ENCODE data around the gene YARS1. TPM values are rescaled to one million over a fixed set of nuclear protein-coding genes. Genes with fewer than 3 reads are reported as not detected.
A peak's percentile ranks its signal among the peaks of the same experiment; 100 is the strongest.

Gene YARS1
- total and polyA plus RNA-seq, 2 experiments from 2014 or later = 135 to 179 TPM

GRCh38 chr1:32741413-32742198 is 75.6 kb downstream of the YARS1 start:
- H3K4me2 ChIP-seq (ENCODE audit: unreplicated experiment) = peak overlapping the region; percentile 75
- H3K4me3 ChIP-seq = peak overlapping the region; percentile 84
- H3K27me3 ChIP-seq (replicated peaks; ENCODE audit: insufficient read depth) = no peaks in the 10 kb centered on the region
- no peaks in the 10 kb centered on the region for H3K4me1 ChIP-seq (ENCODE audit: insufficient read depth)
- in situ Hi-C loops (cut with MboI) = no loop called here
- peak; percentile 64 for DNase-seq
- no peaks in the 10 kb centered on the region for H3K36me3 ChIP-seq (ENCODE audit: low read depth)
- H3K79me2 ChIP-seq (ENCODE audit: insufficient read depth) = no peaks in the 10 kb centered on the region
- H3K27ac ChIP-seq = no peak overlapping the region
- H3K9me2 ChIP-seq (ENCODE audit: insufficient read depth) = no peaks in the 10 kb centered on the region
- no peak for TF ChIP-seq EZH2 (IDR thresholded peaks at IDR 0.05; ENCODE audit: insufficient read depth, poor library complexity, severe bottlenecking)
- no peak for TF ChIP-seq EZH2phosphoT487 (IDR thresholded peaks at IDR 0.05; ENCODE audit: insufficient read depth, low read depth)
- no peaks in the 10 kb centered on the region for H3K9me3 ChIP-seq (ENCODE audit: low read depth)
- H3K9ac ChIP-seq = peak overlapping the region; percentile 69
- WGBS, 2 experiments (ENCODE audit: low coverage in 1 of 2, low lambda C conversion rate in 2 of 2, missing lambda C conversion rate in 2 of 2) = 1% methylated on average over 14 to 80 of the region's 103 CpGs
- H4K20me1 ChIP-seq (ENCODE audit: insufficient read depth) = no peaks in the 10 kb centered on the region
- 0 out of 2 replicates have a peak, but pooled peaks cover 6% of the 10 kb centered on the region for H3F3A ChIP-seq (ENCODE audit: insufficient read depth)
- peak overlapping the region; percentile 89 for H2AFZ ChIP-seq

- WGBS, 2 experiments (ENCODE audit: low coverage in 1 of 2, low lambda C conversion rate in 2 of 2, missing lambda C conversion rate in 2 of 2) = 19% methylated on average over 10 of the region's 10 CpGs
Observed at GRCh38 chr1:32741059-32741412, 76.1 kb downstream of the YARS1 start.

DNA sequence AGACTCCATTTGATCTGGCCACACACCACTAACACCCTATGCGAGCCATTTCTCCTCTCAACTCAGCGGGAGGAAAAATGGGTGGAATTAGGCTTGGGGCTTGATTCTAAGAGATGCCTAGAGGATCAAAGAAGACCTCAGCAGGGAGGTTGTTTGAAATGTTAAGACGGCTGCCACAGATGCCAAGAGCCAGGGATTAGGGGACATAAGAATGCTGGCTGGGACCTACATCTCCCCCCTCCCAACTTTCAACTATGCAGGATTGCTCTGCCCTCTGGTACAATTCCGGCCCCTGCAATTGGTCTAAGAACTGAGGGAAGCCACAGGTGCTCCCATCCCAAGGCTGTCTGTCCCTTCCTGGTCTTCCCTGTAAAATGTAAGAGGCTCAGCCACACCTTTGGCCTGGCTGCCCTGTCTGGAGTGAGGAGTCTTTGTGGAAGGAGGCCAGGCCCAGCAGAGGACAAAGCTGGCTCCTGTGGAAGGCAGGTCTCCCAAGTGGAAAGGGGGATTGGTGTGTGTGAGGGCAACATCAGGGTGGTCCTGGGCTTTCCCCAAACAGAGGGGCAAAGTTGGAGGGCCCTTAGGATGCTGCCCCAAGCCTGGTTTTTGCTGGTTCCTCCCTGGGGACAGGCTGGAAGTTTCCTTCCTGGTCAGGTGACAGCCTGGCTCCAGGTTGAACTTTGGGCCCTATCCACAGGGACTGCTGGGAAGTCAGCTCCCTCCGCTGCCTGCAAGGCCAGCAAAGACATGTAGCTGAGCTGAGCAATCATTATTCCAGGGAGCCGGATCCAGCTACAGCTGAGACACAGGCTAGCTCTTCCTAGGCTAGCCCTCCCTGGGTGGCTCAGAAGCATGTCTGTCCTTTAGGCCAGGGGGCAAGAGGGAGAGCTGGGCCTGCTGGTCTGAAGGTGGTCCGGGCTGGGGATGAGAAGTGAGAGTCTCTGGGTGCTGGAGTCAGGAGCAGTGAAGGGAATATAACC is 80.1 kb downstream of the YARS1 start:
- DNase-seq = no peak
- in situ Hi-C loops (cut with MboI) = no loop called here
- H3K4me3 ChIP-seq = no peak overlapping the region

More at GRCh38 chr1:32741059-32741412, 76.1 kb downstream of the YARS1 start:
- Histone ChIP-seq H3K27ac (no peak overlapping the region), H3K9me2 (ENCODE audit: insufficient read depth) (no peaks in the 10 kb centered on the region), H3K9me3 (ENCODE audit: low read depth) (no peaks in the 10 kb centered on the region), H3K36me3 (ENCODE audit: low read depth) (no peaks in the 10 kb centered on the region), H3K4me3 (peak overlapping the region; percentile 84), H4K20me1 (ENCODE audit: insufficient read depth) (no peaks in the 10 kb centered on the region), H3F3A (ENCODE audit: insufficient read depth) (0 out of 2 replicates have a peak, but pooled peaks cover 6% of the 10 kb centered on the region), H3K27me3 (replicated peaks; ENCODE audit: insufficient read depth) (no peaks in the 10 kb centered on the region), H3K4me1 (ENCODE audit: insufficient read depth) (no peaks in the 10 kb centered on the region), H3K9ac (peak overlapping the region; percentile 69), H2AFZ (peak overlapping the region; percentile 89), H3K4me2 (ENCODE audit: unreplicated experiment) (peak overlapping the region; percentile 75), H3K79me2 (ENCODE audit: insufficient read depth) (no peaks in the 10 kb centered on the region)
- in situ Hi-C loops (cut with MboI) = no loop called here
- TF ChIP-seq EZH2phosphoT487 (IDR thresholded peaks at IDR 0.05; ENCODE audit: insufficient read depth, low read depth) (no peak), EZH2 (IDR thresholded peaks at IDR 0.05; ENCODE audit: insufficient read depth, poor library complexity, severe bottlenecking) (no peak)
- DNase-seq = no peak

DNA sequence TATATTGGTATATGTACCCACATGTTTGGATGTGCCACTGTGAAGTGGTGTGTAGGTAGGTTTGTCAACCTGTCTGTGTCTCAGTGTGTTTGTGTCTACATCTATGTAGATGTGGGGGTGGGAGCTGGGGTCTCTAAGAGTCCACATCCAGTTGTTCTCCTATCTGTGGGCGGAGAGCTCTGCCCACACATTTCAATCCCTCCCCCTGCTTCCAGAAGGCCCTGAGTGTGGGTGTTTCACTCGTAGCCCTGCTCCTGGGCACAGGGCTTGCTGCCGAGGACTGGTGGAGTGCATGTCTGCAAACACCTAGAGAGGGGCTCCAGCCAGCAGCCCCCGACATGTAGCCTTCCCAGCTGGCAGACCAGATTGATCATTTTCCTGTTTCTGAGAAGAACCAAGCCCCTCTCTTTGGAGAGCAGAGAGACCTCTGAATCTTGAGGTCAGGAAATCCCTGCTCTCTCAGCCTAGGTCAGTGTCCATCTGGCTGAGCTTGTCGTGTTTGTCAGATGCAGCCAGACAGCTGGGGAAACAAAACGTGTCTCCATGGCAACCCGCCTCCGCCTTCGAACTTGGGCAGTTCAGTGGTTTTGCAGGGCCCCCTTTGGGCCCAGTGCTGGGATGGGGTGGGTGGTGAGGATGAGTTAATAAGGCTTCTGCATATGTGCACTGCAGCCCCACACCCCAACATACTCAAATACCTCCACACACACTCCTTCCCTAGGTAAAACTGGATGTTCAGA is 83.4 kb downstream of the YARS1 start:
- no peaks in the 10 kb centered on the region for H3K9me3 ChIP-seq (ENCODE audit: low read depth)
- H3K27me3 ChIP-seq (replicated peaks; ENCODE audit: insufficient read depth) = no peaks in the 10 kb centered on the region
- no peak overlapping the region for H3K9ac ChIP-seq
- in situ Hi-C loops (cut with MboI) = no loop called here
- H3K4me2 ChIP-seq (ENCODE audit: unreplicated experiment) = no peak overlapping the region
- H4K20me1 ChIP-seq (ENCODE audit: insufficient read depth) = no peaks in the 10 kb centered on the region
- DNase-seq = no peak
- H3K79me2 ChIP-seq (ENCODE audit: insufficient read depth) = no peaks in the 10 kb centered on the region
- WGBS, 2 experiments (ENCODE audit: low coverage in 1 of 2, low lambda C conversion rate in 2 of 2, missing lambda C conversion rate in 2 of 2) = 68 to 75% methylated on average over 9 of the region's 9 CpGs
- H3K4me3 ChIP-seq = no peak overlapping the region
- H3K4me1 ChIP-seq (ENCODE audit: insufficient read depth) = peaks cover 10% of the 10 kb centered on the region; the same call in 1 of the 2 replicates
- no peak overlapping the region for H3K27ac ChIP-seq
- TF ChIP-seq EZH2 (IDR thresholded peaks at IDR 0.05; ENCODE audit: insufficient read depth, poor library complexity, severe bottlenecking) (no peak), EZH2phosphoT487 (IDR thresholded peaks at IDR 0.05; ENCODE audit: insufficient read depth, low read depth) (no peak)
- H3K36me3 ChIP-seq (ENCODE audit: low read depth) = no peaks in the 10 kb centered on the region
- no peaks in the 10 kb centered on the region for H3K9me2 ChIP-seq (ENCODE audit: insufficient read depth)
- no peak overlapping the region for H2AFZ ChIP-seq
- peaks cover 7% of the 10 kb centered on the region for H3F3A ChIP-seq (ENCODE audit: insufficient read depth)

More for the DNA sequence above, 80.1 kb downstream of the YARS1 start:
- Histone ChIP-seq H3K9me2 (ENCODE audit: insufficient read depth) (no peaks in the 10 kb centered on the region), H3K27ac (no peak overlapping the region), H3K4me2 (ENCODE audit: unreplicated experiment) (no peak overlapping the region), H3K9me3 (ENCODE audit: low read depth) (no peaks in the 10 kb centered on the region), H3K27me3 (replicated peaks; ENCODE audit: insufficient read depth) (no peaks in the 10 kb centered on the region), H3K9ac (no peak overlapping the region), H3K79me2 (ENCODE audit: insufficient read depth) (no peaks in the 10 kb centered on the region), H4K20me1 (ENCODE audit: insufficient read depth) (no peaks in the 10 kb centered on the region), H3K36me3 (ENCODE audit: low read depth) (no peaks in the 10 kb centered on the region), H2AFZ (no peak overlapping the region), H3F3A (ENCODE audit: insufficient read depth) (no peaks in the 10 kb centered on the region), H3K4me1 (ENCODE audit: insufficient read depth) (no peaks in the 10 kb centered on the region)
- no peak for TF ChIP-seq EZH2phosphoT487 (IDR thresholded peaks at IDR 0.05; ENCODE audit: insufficient read depth, low read depth)
- WGBS, 2 experiments (ENCODE audit: low coverage in 1 of 2, low lambda C conversion rate in 2 of 2, missing lambda C conversion rate in 2 of 2) = 93 to 94% methylated on average over 7 of the region's 7 CpGs
